HG02759 (cell line): Measurements from ENCODE around the gene CSMD2.

Experiments
- ATAC-seq: cut with Tn5 transposase; IDR thresholded peaks from one replicate; pipeline ENCODE4 v1.9.1; 2021; ENCODE audit warnings: mild to moderate bottlenecking, moderate library complexity; ENCODE audit not compliant: unreplicated experiment

Gene CSMD2

GRCh38 chr1:33914531-33914930, 250.5 kb downstream of the CSMD2 start:
- ATAC-seq, result no peak

- ATAC-seq, result no peak
Observed at GRCh38 chr1:33908324-33908956, 256.6 kb downstream of the CSMD2 start.

- no peak for ATAC-seq
Observed at GRCh38 chr1:33906156-33906555, 258.9 kb downstream of the CSMD2 start.

- no peak for ATAC-seq
Observed at GRCh38 chr1:33905241-33905640, 259.8 kb downstream of the CSMD2 start.

GRCh38 chr1:33903210-33903589, 261.8 kb downstream of the CSMD2 start:
- peak; percentile 76 for ATAC-seq

- peak; percentile 78 for ATAC-seq
Observed at GRCh38 chr1:33902486-33903209, 262.4 kb downstream of the CSMD2 start.

GRCh38 chr1:33899746-33900145, 265.3 kb downstream of the CSMD2 start:
- ATAC-seq, result no peak

GRCh38 chr1:33898881-33899280, 266.1 kb downstream of the CSMD2 start:
- ATAC-seq, result no peak

GRCh38 chr1:33898406-33898805, 266.6 kb downstream of the CSMD2 start:
- no peak for ATAC-seq

- ATAC-seq, result no peak
Observed at GRCh38 chr1:33897092-33897725, 267.8 kb downstream of the CSMD2 start.

- ATAC-seq, result no peak
Observed at GRCh38 chr1:33895976-33896375, 269.1 kb downstream of the CSMD2 start.

GRCh38 chr1:33895396-33895795, 269.6 kb downstream of the CSMD2 start:
- no peak for ATAC-seq

- no peak for ATAC-seq
Observed at GRCh38 chr1:33893147-33893830, 271.7 kb downstream of the CSMD2 start.

GRCh38 chr1:33886496-33886895, 278.5 kb downstream of the CSMD2 start:
- no peak for ATAC-seq

- no peak for ATAC-seq
Observed at GRCh38 chr1:33880305-33880704, 284.7 kb downstream of the CSMD2 start.

GRCh38 chr1:33878392-33878791, 286.6 kb downstream of the CSMD2 start:
- no peak for ATAC-seq

- no peak for ATAC-seq
Observed at GRCh38 chr1:33876970-33877650, 287.9 kb downstream of the CSMD2 start.

GRCh38 chr1:33875862-33876261, 289.2 kb downstream of the CSMD2 start:
- ATAC-seq, result no peak

GRCh38 chr1:33874636-33875035, 290.4 kb downstream of the CSMD2 start:
- no peak for ATAC-seq

- ATAC-seq, result no peak
Observed at GRCh38 chr1:33872683-33873082, 292.3 kb downstream of the CSMD2 start.

GRCh38 chr1:33872275-33872674, 292.8 kb downstream of the CSMD2 start:
- no peak for ATAC-seq
